ENCODE measurements around the gene ZNF575.
"Not testable (repeated sequence)": the region's sequence is repeated elsewhere in the genome, so short reads cannot be mapped to it uniquely, and the experiment has no call there.

ZNF575 gene

GRCh38 chr19:43547926-43548325 is 14.9 kb downstream of the ZNF575 start:
- H4K91ac ChIP-seq (ENCODE audit: low read length); H3K4me1 ChIP-seq (ENCODE audit: control insufficient read depth, insufficient read depth, low read depth, low read length); H3K27me3 ChIP-seq (ENCODE audit: control insufficient read depth in 1 of 2, insufficient read depth in 1 of 2, low read length in 2 of 2); H2BK5ac ChIP-seq (ENCODE audit: low read depth, low read length, poor library complexity, severe bottlenecking); H2BK120ac ChIP-seq (ENCODE audit: low read depth, low read length); H2AFZ ChIP-seq (ENCODE audit: low read depth, low read length); H3K9ac ChIP-seq (ENCODE audit: low read length); H2BK15ac ChIP-seq (ENCODE audit: low read depth, poor library complexity, severe bottlenecking); H3K9me3 ChIP-seq (ENCODE audit: control insufficient read depth, low read length); H2AK5ac ChIP-seq (ENCODE audit: low read length, severe bottlenecking); H3K27ac ChIP-seq (ENCODE audit: low read length, poor library complexity, severe bottlenecking); H3K14ac ChIP-seq (ENCODE audit: low read length in 2 of 2); H3K4ac ChIP-seq (ENCODE audit: low read depth in 1 of 2, low read length in 2 of 2); H4K8ac ChIP-seq (ENCODE audit: low read length); H3K4me2 ChIP-seq (ENCODE audit: low read length, poor library complexity, severe bottlenecking); H3K18ac ChIP-seq (ENCODE audit: low read depth in 1 of 2, low read length in 2 of 2); H3K4me3 ChIP-seq (ENCODE audit: insufficient read depth in 1 of 2, low read depth in 1 of 2, low read length in 2 of 2); DNase-seq; H2BK12ac ChIP-seq (ENCODE audit: low read length in 2 of 2); H3K23ac ChIP-seq (ENCODE audit: low read length in 2 of 2): not testable (repeated sequence)
- Histone ChIP-seq H3K36me3 (ENCODE audit: control insufficient read depth in 1 of 2, insufficient read depth in 2 of 2, low read depth in 1 of 2, low read length in 2 of 2) (peaks cover 56 to 72% of the 10 kb centered on the region in 2 experiments), H3K79me1 (replicated peaks; ENCODE audit: low read length, poor library complexity, severe bottlenecking) (peaks cover 10% of the 10 kb centered on the region)
- WGBS = 90% methylated on average over 2 of the region's 24 CpGs

- H3K9ac ChIP-seq (ENCODE audit: low read length) = no peak overlapping the region
- H3K27me3 ChIP-seq (ENCODE audit: control insufficient read depth in 1 of 2, insufficient read depth in 1 of 2, low read length in 2 of 2) = no peaks in the 10 kb centered on the region
- no peak overlapping the region for H3K23ac ChIP-seq (ENCODE audit: low read length in 2 of 2)
- no peak overlapping the region for H3K4me3 ChIP-seq (ENCODE audit: insufficient read depth in 1 of 2, low read depth in 1 of 2, low read length in 2 of 2)
- H3K14ac ChIP-seq (ENCODE audit: low read length in 2 of 2) = no peak overlapping the region
- H3K18ac ChIP-seq (ENCODE audit: low read depth in 1 of 2, low read length in 2 of 2) = no peak overlapping the region
- H4K91ac ChIP-seq (ENCODE audit: low read length) = no peak overlapping the region
- no peaks in the 10 kb centered on the region for H3K4me1 ChIP-seq (ENCODE audit: control insufficient read depth, insufficient read depth, low read depth, low read length)
- no peak overlapping the region for H2BK5ac ChIP-seq (ENCODE audit: low read depth, low read length, poor library complexity, severe bottlenecking)
- no peak overlapping the region for H2AFZ ChIP-seq (ENCODE audit: low read depth, low read length)
- H3K27ac ChIP-seq (ENCODE audit: low read length, poor library complexity, severe bottlenecking) = no peak overlapping the region
- H3K4me2 ChIP-seq (ENCODE audit: low read length, poor library complexity, severe bottlenecking) = no peak overlapping the region
- no peaks in the 10 kb centered on the region for H3K9me3 ChIP-seq (ENCODE audit: control insufficient read depth, low read length)
- peaks cover 56 to 72% of the 10 kb centered on the region in 2 experiments for H3K36me3 ChIP-seq (ENCODE audit: control insufficient read depth in 1 of 2, insufficient read depth in 2 of 2, low read depth in 1 of 2, low read length in 2 of 2)
- no peak overlapping the region for H2AK5ac ChIP-seq (ENCODE audit: low read length, severe bottlenecking)
- WGBS = 92% methylated on average over 1 of the region's 2 CpGs
- H2BK15ac ChIP-seq (ENCODE audit: low read depth, poor library complexity, severe bottlenecking) = no peak overlapping the region
- H3K4ac ChIP-seq (ENCODE audit: low read depth in 1 of 2, low read length in 2 of 2) = no peak overlapping the region
- no peak for DNase-seq
- H3K79me1 ChIP-seq (replicated peaks; ENCODE audit: low read length, poor library complexity, severe bottlenecking) = peaks cover 18% of the 10 kb centered on the region
- no peak overlapping the region for H2BK12ac ChIP-seq (ENCODE audit: low read length in 2 of 2)
- no peak overlapping the region for H2BK120ac ChIP-seq (ENCODE audit: low read depth, low read length)
- no peak overlapping the region for H4K8ac ChIP-seq (ENCODE audit: low read length)
These were observed 15.7 kb downstream of the ZNF575 start for GRCh38 chr19:43548706-43549105.

GRCh38 chr19:43551399-43552197 is 18.6 kb downstream of the ZNF575 start:
- Histone ChIP-seq H3K9me3 (ENCODE audit: control insufficient read depth, low read length) (no peaks in the 10 kb centered on the region), H3K4me2 (ENCODE audit: low read length, poor library complexity, severe bottlenecking) (no peak overlapping the region), H3K79me1 (replicated peaks; ENCODE audit: low read length, poor library complexity, severe bottlenecking) (peaks cover 31% of the 10 kb centered on the region), H2BK15ac (ENCODE audit: low read depth, poor library complexity, severe bottlenecking) (no peak overlapping the region), H2BK120ac (ENCODE audit: low read depth, low read length) (no peak overlapping the region), H3K36me3 (ENCODE audit: control insufficient read depth in 1 of 2, insufficient read depth in 2 of 2, low read depth in 1 of 2, low read length in 2 of 2) (peaks cover 54 to 65% of the 10 kb centered on the region in 2 experiments), H2AFZ (ENCODE audit: low read depth, low read length) (no peak overlapping the region), H3K23ac (ENCODE audit: low read length in 2 of 2) (no peak overlapping the region), H3K14ac (ENCODE audit: low read length in 2 of 2) (no peak overlapping the region), H4K91ac (ENCODE audit: low read length) (no peak overlapping the region), H2BK12ac (ENCODE audit: low read length in 2 of 2) (no peak overlapping the region), H3K4me3 (ENCODE audit: insufficient read depth in 1 of 2, low read depth in 1 of 2, low read length in 2 of 2) (no peak overlapping the region), H3K27ac (ENCODE audit: low read length, poor library complexity, severe bottlenecking) (no peak overlapping the region), H3K4me1 (ENCODE audit: control insufficient read depth, insufficient read depth, low read depth, low read length) (no peaks in the 10 kb centered on the region), H2AK5ac (ENCODE audit: low read length, severe bottlenecking) (no peak overlapping the region), H2BK5ac (ENCODE audit: low read depth, low read length, poor library complexity, severe bottlenecking) (no peak overlapping the region), H3K9ac (ENCODE audit: low read length) (no peak overlapping the region), H3K18ac (ENCODE audit: low read depth in 1 of 2, low read length in 2 of 2) (no peak overlapping the region), H4K8ac (ENCODE audit: low read length) (no peak overlapping the region), H3K4ac (ENCODE audit: low read depth in 1 of 2, low read length in 2 of 2) (no peak overlapping the region), H3K27me3 (ENCODE audit: control insufficient read depth in 1 of 2, insufficient read depth in 1 of 2, low read length in 2 of 2) (no peaks in the 10 kb centered on the region)
- WGBS = 96% methylated on average over 18 of the region's 23 CpGs
- DNase-seq = no peak

- Histone ChIP-seq H4K8ac (ENCODE audit: low read length) (no peak overlapping the region), H3K9ac (ENCODE audit: low read length) (no peak overlapping the region), H2BK12ac (ENCODE audit: low read length in 2 of 2) (no peak overlapping the region), H3K79me1 (replicated peaks; ENCODE audit: low read length, poor library complexity, severe bottlenecking) (peaks cover 31% of the 10 kb centered on the region), H3K36me3 (ENCODE audit: control insufficient read depth in 1 of 2, insufficient read depth in 2 of 2, low read depth in 1 of 2, low read length in 2 of 2) (peaks cover 54 to 62% of the 10 kb centered on the region in 2 experiments), H2BK120ac (ENCODE audit: low read depth, low read length) (no peak overlapping the region), H3K18ac (ENCODE audit: low read depth in 1 of 2, low read length in 2 of 2) (no peak overlapping the region), H2AK5ac (ENCODE audit: low read length, severe bottlenecking) (no peak overlapping the region), H2BK5ac (ENCODE audit: low read depth, low read length, poor library complexity, severe bottlenecking) (no peak overlapping the region), H3K9me3 (ENCODE audit: control insufficient read depth, low read length) (no peaks in the 10 kb centered on the region), H3K4me3 (ENCODE audit: insufficient read depth in 1 of 2, low read depth in 1 of 2, low read length in 2 of 2) (no peak overlapping the region), H4K91ac (ENCODE audit: low read length) (no peak overlapping the region), H3K14ac (ENCODE audit: low read length in 2 of 2) (no peak overlapping the region), H3K27me3 (ENCODE audit: control insufficient read depth in 1 of 2, insufficient read depth in 1 of 2, low read length in 2 of 2) (no peaks in the 10 kb centered on the region), H3K4me2 (ENCODE audit: low read length, poor library complexity, severe bottlenecking) (no peak overlapping the region), H2AFZ (ENCODE audit: low read depth, low read length) (no peak overlapping the region), H3K27ac (ENCODE audit: low read length, poor library complexity, severe bottlenecking) (no peak overlapping the region), H3K4me1 (ENCODE audit: control insufficient read depth, insufficient read depth, low read depth, low read length) (no peaks in the 10 kb centered on the region), H3K23ac (ENCODE audit: low read length in 2 of 2) (no peak overlapping the region), H2BK15ac (ENCODE audit: low read depth, poor library complexity, severe bottlenecking) (no peak overlapping the region), H3K4ac (ENCODE audit: low read depth in 1 of 2, low read length in 2 of 2) (no peak overlapping the region)
- WGBS = 92% methylated on average over 2 of the region's 3 CpGs
- no peak for DNase-seq
These were observed 19.1 kb downstream of the ZNF575 start for GRCh38 chr19:43552198-43552450.

Measured in mesenchymal stem cell (in vitro differentiated cells and primary cell).